ENCODE data around the gene DIDO1. TPM values are rescaled to one million over a fixed set of nuclear protein-coding genes. Genes with fewer than 3 reads are reported as not detected.

Gene DIDO1
- total RNA-seq, 1 donor from 2014 or later: 61.2 TPM

GRCh38 chr20:62935968-62936585 is 9.8 kb upstream of the DIDO1 start:
- no peak overlapping the region for H3K4me3 Mint-ChIP-seq
- H3K4me1 Mint-ChIP-seq: peaks cover 20% of the 10 kb centered on the region
- intact Hi-C loops (cut with micrococcal nuclease): loop anchor here (5.0 kb wide), 2 partner anchors 281 to 1021 kb away; partner anchors contain the start of genes UCKL1 and YTHDF1
- no peak overlapping the region for H3K27ac Mint-ChIP-seq
- no peaks in the 10 kb centered on the region for H3K9me3 Mint-ChIP-seq
- peaks cover 27% of the 10 kb centered on the region for H3K36me3 Mint-ChIP-seq (ENCODE audit: low read depth)
- H3K27me3 Mint-ChIP-seq: no peaks in the 10 kb centered on the region
- DNase-seq: no peak

- Mint-ChIP-seq H3K27me3 (no peaks in the 10 kb centered on the region), H3K4me3 (no peak overlapping the region), H3K27ac (no peak overlapping the region), H3K4me1 (peaks cover 25% of the 10 kb centered on the region), H3K9me3 (no peaks in the 10 kb centered on the region), H3K36me3 (ENCODE audit: low read depth) (peaks cover 27% of the 10 kb centered on the region)
- intact Hi-C loops (cut with micrococcal nuclease): loop anchor here (5.0 kb wide), 2 partner anchors 282 to 1022 kb away; partner anchors contain the start of genes UCKL1 and YTHDF1
- no peak for DNase-seq
Observed at GRCh38 chr20:62935204-62935967, 9.1 kb upstream of the DIDO1 start.

- intact Hi-C loops (cut with micrococcal nuclease): no loop called here
- no peak overlapping the region for H3K4me3 Mint-ChIP-seq
- no peak for DNase-seq
- H3K27me3 Mint-ChIP-seq: no peaks in the 10 kb centered on the region
- H3K4me1 Mint-ChIP-seq: peaks cover 25% of the 10 kb centered on the region
- peaks cover 19% of the 10 kb centered on the region for H3K36me3 Mint-ChIP-seq (ENCODE audit: low read depth)
- no peak overlapping the region for H3K27ac Mint-ChIP-seq
- no peaks in the 10 kb centered on the region for H3K9me3 Mint-ChIP-seq
Observed at GRCh38 chr20:62933966-62934365, 7.7 kb upstream of the DIDO1 start.

- no peak overlapping the region for H3K4me3 Mint-ChIP-seq
- DNase-seq: no peak
- H3K9me3 Mint-ChIP-seq: no peaks in the 10 kb centered on the region
- peaks cover 42% of the 10 kb centered on the region for H3K4me1 Mint-ChIP-seq
- no peak overlapping the region for H3K27ac Mint-ChIP-seq
- H3K36me3 Mint-ChIP-seq (ENCODE audit: low read depth): peaks cover 12% of the 10 kb centered on the region
- H3K27me3 Mint-ChIP-seq: no peaks in the 10 kb centered on the region
- intact Hi-C loops (cut with micrococcal nuclease): no loop called here
Observed at GRCh38 chr20:62931464-62931863, 5.2 kb upstream of the DIDO1 start.

- H3K9me3 Mint-ChIP-seq: no peaks in the 10 kb centered on the region
- H3K36me3 Mint-ChIP-seq (ENCODE audit: low read depth): peaks cover 20% of the 10 kb centered on the region
- H3K4me1 Mint-ChIP-seq: peaks cover 49% of the 10 kb centered on the region
- H3K27me3 Mint-ChIP-seq: no peaks in the 10 kb centered on the region
- peak overlapping the region; percentile 89 for H3K27ac Mint-ChIP-seq
- H3K4me3 Mint-ChIP-seq: peak overlapping the region; percentile 85
- DNase-seq: peak; percentile 87
- intact Hi-C loops (cut with micrococcal nuclease): loop anchor here (1.0 kb wide), 1 partner anchor 8 kb away; no protein-coding TSS in a partner anchor
Observed at GRCh38 chr20:62929051-62929538, 2.8 kb upstream of the DIDO1 start.

- intact Hi-C loops (cut with micrococcal nuclease): no loop called here
- DNase-seq: peak; percentile 69
- H3K27ac Mint-ChIP-seq: peak overlapping the region; percentile 89
- peak overlapping the region; percentile 85 for H3K4me3 Mint-ChIP-seq
- H3K36me3 Mint-ChIP-seq (ENCODE audit: low read depth): peaks cover 20% of the 10 kb centered on the region
- no peaks in the 10 kb centered on the region for H3K27me3 Mint-ChIP-seq
- H3K9me3 Mint-ChIP-seq: no peaks in the 10 kb centered on the region
- peaks cover 51% of the 10 kb centered on the region for H3K4me1 Mint-ChIP-seq
Observed at GRCh38 chr20:62928246-62928939, 2.1 kb upstream of the DIDO1 start.

GRCh38 chr20:62927128-62927705 is 912 bp upstream of the DIDO1 start:
- no peak for DNase-seq
- Mint-ChIP-seq H3K27ac (peak overlapping the region; percentile 90), H3K4me3 (peak overlapping the region; percentile 85), H3K9me3 (no peaks in the 10 kb centered on the region), H3K4me1 (peaks cover 57% of the 10 kb centered on the region), H3K27me3 (no peaks in the 10 kb centered on the region), H3K36me3 (ENCODE audit: low read depth) (peaks cover 13% of the 10 kb centered on the region)
- intact Hi-C loops (cut with micrococcal nuclease): no loop called here

GRCh38 chr20:62925420-62926228 is 681 bp downstream of the DIDO1 start:
- Mint-ChIP-seq H3K36me3 (ENCODE audit: low read depth) (peaks cover 13% of the 10 kb centered on the region), H3K9me3 (no peaks in the 10 kb centered on the region), H3K4me1 (peaks cover 57% of the 10 kb centered on the region), H3K4me3 (peak overlapping the region; percentile 85), H3K27ac (peak overlapping the region; percentile 96), H3K27me3 (no peaks in the 10 kb centered on the region)
- intact Hi-C loops (cut with micrococcal nuclease): loop anchor here (1.0 kb wide), 1 partner anchor 25 kb away; no protein-coding TSS in a partner anchor
- DNase-seq: peak; percentile 86

- peak; percentile 67 for DNase-seq
- Mint-ChIP-seq H3K27me3 (no peaks in the 10 kb centered on the region), H3K9me3 (no peaks in the 10 kb centered on the region), H3K4me3 (peak overlapping the region; percentile 85), H3K4me1 (peaks cover 57% of the 10 kb centered on the region), H3K27ac (peak overlapping the region; percentile 96), H3K36me3 (ENCODE audit: low read depth) (peaks cover 16% of the 10 kb centered on the region)
- intact Hi-C loops (cut with micrococcal nuclease): loop anchor here (1.0 kb wide), 1 partner anchor 25 kb away; no protein-coding TSS in a partner anchor
Observed at GRCh38 chr20:62925076-62925419, 1.3 kb downstream of the DIDO1 start.

GRCh38 chr20:62924442-62925075 is 1.7 kb downstream of the DIDO1 start:
- H3K27ac Mint-ChIP-seq: peak overlapping the region; percentile 96
- intact Hi-C loops (cut with micrococcal nuclease): loop anchor here (1.0 kb wide), 1 partner anchor 24 kb away; no protein-coding TSS in a partner anchor
- H3K4me1 Mint-ChIP-seq: peaks cover 57% of the 10 kb centered on the region
- peak overlapping the region; percentile 85 for H3K4me3 Mint-ChIP-seq
- H3K9me3 Mint-ChIP-seq: no peaks in the 10 kb centered on the region
- peaks cover 16% of the 10 kb centered on the region for H3K36me3 Mint-ChIP-seq (ENCODE audit: low read depth)
- H3K27me3 Mint-ChIP-seq: no peaks in the 10 kb centered on the region
- DNase-seq: peak; percentile 71

GRCh38 chr20:62923669-62924441 is 2.5 kb downstream of the DIDO1 start:
- Mint-ChIP-seq H3K27ac (peak overlapping the region; percentile 96), H3K4me3 (peak overlapping the region; percentile 85), H3K9me3 (no peaks in the 10 kb centered on the region), H3K36me3 (ENCODE audit: low read depth) (peaks cover 16% of the 10 kb centered on the region), H3K27me3 (no peaks in the 10 kb centered on the region), H3K4me1 (peaks cover 62% of the 10 kb centered on the region)
- no peak for DNase-seq
- intact Hi-C loops (cut with micrococcal nuclease): no loop called here
